ENCODE measurements around the gene MSX1.

Gene MSX1

GRCh38 chr4:4858527-4859324 lies 739 bp upstream of the MSX1 start:
- DNase-seq, result no peak

DNA sequence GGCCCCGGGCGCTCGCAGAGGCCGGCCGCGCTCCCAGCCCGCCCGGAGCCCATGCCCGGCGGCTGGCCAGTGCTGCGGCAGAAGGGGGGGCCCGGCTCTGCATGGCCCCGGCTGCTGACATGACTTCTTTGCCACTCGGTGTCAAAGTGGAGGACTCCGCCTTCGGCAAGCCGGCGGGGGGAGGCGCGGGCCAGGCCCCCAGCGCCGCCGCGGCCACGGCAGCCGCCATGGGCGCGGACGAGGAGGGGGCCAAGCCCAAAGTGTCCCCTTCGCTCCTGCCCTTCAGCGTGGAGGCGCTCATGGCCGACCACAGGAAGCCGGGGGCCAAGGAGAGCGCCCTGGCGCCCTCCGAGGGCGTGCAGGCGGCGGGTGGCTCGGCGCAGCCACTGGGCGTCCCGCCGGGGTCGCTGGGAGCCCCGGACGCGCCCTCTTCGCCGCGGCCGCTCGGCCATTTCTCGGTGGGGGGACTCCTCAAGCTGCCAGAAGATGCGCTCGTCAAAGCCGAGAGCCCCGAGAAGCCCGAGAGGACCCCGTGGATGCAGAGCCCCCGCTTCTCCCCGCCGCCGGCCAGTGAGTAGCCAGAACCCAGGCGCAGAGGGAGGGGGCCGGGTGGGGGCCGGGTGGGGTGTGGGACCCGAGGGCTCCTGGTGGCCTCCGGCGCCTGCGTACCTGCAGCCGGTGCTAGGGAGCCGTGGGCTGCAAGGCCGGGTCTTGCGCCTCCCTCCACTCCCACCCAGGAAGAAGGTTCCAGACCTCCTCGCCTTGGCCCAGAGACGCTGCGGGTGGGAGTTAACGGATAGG lies 534 bp downstream of the MSX1 start:
- DNase-seq, result no peak

DNA sequence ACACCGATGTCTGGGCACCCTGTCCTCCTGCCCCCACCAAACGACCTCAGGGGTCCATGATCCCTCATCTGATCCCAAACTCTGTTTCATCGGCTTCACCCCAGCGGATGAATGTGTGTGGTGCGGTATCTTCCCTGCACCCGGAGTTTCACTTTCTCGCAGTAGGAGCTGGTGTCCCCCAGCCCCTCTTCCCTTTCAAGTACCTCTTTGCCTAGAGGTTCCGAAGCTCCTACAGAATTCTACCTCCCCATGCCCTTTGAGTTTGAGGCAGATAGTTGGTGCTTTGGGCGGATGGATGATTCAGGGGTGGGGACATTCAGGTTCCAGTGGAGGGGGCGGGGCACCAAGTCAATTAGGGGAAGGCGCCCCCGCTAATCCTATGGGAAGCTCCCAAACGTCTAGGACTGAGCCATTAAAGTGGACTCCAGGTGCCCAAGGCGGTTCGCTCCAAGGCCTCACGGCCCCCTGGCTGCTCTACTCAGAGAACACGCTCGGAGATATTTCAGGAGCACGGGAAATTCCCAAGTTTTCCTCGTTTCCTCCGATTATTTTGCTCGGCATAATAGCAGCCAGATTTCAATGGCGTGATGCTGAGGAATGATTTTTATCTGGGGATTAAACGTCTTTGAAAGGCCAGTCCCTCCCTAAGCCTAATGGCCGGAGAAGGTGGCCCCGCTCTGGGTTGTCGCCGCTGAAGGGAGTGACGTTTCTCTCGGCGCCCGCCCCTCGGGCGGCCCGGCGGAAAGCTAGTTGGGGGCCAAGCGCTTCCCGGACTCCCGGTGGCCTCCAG lies 1.3 kb downstream of the MSX1 start:
- no peak for DNase-seq

GRCh38 chr4:4861390-4862018 lies 2.0 kb downstream of the MSX1 start:
- no peak for DNase-seq

- DNase-seq, result no peak
These were observed 2.6 kb downstream of the MSX1 start for GRCh38 chr4:4862071-4862551.

- DNase-seq, result no peak
These were observed 3.4 kb downstream of the MSX1 start for GRCh38 chr4:4862665-4863482.

- DNase-seq, result no peak
These were observed 5.0 kb downstream of the MSX1 start for GRCh38 chr4:4864443-4864939.

DNA sequence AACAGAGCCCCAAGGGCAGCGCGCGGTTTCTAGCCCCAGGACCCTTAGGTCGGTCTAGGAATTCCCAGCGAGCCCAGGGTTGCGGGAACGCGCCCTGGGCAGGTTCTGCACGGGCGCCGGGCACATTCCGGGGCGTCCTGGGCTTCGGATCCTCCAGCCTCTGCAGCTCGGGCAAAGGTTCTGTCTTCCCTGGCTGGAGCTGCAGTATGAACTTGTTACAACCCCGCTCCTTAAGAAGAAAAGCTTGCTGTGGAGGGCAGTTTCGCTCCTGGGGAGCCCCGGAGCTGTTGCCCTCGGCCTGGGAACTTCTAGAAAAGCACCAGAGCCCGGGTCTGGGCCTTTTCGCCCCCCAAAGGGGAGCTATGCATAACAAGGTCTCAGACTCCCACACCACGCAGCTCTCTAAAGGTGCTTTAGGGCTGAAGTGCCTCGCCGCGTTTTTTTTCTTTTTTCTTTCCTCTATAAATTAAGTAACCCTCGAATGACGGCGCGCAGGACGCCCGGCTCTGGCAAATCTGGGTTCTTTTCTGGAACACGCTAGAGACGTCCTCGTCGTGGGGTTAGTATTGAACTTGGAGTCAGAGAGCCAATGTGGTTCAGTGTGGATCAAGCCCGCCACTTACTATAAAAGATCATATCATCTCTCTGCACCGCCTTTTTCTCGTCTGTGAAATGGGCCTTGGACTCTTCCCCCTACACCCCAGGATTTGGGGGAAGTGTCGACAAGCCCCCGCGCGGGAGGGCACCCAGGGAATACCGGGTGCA lies 5.7 kb downstream of the MSX1 start:
- no peak for DNase-seq

- no peak for DNase-seq
These were observed 6.2 kb downstream of the MSX1 start for GRCh38 chr4:4865705-4866123.

DNA sequence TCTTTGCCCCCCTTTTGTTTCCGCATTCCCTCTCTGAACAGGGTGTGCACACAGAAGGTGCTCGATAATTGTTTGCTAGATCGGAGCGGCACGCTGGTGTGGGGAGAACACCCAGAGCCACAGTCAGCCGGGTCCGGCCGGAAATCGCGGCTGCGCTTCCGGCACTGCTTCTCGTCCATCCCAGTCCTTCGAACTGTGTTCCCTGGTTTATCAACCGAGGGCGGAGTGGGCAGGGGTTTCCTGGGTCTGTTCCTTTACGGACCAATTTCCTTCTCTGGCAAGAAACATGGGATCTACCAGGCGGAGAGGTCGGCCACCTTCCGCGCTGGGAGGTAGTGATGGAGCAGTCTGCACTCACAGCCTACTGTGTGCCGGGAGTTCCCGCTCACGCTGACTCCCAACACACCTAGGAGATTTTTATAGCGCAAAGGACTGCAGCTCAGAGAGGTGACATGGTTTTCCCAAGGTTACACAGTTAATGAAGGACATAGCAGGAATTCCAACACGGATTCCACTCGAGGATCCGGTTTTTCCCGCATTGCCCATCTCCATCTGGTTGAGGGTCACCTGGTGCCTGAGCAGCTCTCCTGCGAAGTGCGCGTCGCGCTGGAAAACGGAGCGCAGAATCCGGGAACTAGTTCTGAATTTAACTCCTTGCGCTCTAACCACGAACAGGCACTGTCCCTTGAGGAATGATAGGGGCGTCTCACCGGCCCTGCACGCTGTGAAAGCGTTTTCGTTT lies 6.8 kb downstream of the MSX1 start:
- no peak for DNase-seq

- no peak for DNase-seq
These were observed 7.5 kb downstream of the MSX1 start for GRCh38 chr4:4866866-4867374.

- no peak for DNase-seq
These were observed 8.0 kb downstream of the MSX1 start for GRCh38 chr4:4867375-4868039.

GRCh38 chr4:4868040-4868757 lies 8.7 kb downstream of the MSX1 start:
- no peak for DNase-seq

DNA sequence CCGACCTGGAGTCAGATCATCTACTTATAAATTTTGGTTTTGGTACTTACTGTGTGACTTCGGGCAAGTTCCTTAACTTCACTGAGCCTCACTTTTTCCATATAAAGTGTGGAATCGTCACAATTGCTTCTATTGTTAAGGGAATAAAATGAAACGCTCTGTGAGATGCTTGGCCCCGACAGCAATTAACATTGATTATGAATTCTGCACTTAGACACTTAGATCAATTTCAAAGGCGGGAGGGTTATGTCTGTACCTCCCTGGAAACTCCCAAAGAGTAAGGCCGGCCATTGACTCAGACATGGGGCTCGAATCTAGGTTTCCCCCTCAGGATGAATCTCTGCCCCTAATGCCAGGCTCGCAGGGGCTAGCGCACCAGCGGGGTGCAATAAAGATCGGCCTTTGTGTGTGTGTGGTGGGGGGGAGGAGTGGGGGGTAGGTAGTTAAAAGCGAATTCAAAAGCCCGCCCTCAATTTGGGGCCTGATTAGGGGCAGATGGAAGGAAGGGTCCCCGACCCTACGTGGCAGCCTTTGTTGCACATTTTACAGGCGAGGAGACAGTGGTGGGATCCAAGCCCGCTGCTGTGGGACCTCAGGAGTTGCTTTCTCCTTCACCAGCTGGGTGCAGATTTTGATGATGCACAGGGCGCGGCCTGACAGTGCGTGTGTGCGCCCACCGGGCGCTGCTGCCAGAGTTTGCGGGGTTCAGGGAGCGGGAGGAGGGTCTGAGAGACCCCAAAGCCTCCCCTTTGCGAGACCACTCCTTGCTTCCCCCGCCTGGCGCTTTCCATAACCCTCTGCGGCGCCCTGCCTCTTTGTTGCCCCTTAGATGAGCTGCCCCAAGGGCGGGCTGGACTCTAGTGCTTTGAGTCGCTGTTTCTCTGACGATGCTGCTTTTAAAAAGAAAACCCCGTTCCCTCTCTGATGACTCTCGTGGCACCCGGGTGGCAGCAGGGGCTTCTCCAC lies 9.6 kb downstream of the MSX1 start:
- no peak for DNase-seq

DNA sequence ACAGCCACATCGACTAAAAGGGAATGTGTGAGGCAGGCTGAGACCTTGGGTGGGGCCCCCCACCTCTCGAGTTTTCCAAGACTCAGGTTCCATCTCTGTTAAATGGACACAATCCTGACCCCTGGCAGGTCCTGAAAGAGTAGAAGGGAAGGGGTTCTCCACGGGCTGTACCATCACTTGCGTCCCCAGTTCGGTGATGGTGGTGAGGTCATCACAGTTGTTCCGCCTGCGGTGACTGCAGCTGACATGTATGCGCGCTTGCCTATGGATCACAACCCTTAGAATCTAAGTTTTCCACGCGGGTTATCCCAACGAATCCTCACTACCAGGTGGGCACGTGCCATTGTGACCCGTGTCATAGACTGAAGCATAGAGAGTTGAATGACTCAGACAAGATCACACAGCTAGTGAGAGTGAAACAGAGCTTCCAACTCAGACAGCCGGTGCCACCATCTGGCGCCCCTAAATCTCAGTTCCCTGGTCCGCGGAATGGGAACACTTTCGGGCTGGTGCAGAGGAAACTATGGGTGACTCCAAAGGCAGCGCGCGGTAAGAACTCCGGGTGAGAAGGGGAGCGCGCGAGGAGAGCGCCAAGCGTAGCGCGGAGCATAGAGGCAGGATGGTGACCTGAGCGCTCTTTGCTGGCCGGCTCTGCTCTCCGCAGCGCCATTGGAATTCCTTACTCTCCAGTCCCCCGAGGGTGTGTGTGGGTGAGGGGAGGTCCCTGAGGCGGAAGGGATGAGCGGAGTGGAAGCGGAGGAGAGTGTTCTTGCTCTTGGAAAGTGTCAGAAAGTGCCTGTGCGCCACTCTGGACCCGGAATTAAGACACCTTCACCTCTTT lies 10.5 kb downstream of the MSX1 start:
- DNase-seq, result no peak

DNA sequence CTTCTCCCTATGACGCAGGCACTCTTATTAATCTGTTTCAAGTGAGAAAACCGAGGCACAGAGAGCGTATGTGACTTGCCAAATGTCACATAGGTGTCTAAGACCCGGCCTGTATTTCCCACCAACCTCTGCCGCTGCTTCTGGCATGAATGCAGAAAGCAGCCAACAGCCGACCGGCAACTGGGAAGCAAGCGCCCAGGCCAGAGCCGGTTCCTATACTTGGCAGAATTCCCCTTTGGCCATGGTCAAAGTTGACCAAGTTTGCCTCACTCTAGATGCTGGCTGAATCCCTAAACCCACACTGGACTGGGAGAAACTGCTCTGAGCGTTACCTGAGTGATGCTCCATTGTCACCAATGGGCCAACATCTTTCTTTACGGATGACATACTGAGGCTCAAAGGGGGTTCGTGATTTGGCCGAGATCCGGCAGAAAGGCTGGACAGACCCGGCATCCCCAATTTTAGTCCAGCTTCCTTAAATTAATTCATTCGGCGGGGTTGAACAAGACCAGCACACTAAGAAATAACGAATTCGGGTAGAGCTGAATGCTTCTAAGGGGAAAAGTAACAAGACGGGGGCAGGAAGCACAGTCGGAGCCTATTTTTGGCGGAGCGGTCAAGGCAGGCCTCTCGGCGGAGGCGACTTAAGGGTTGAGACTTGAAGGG lies 11.2 kb downstream of the MSX1 start:
- no peak for DNase-seq

Data from kidney glomerular epithelial cell (primary cell).